D721Med (cell line): Measurements from ENCODE around the gene BMERB1.
"Not testable (repeated sequence)": the region's sequence is repeated elsewhere in the genome, so short reads cannot be mapped to it uniquely, and the experiment has no call there.

ENCODE experiments used
- DNase-seq: peaks from one replicate; pipeline ENCODE4 v3.0.0; 2011; ENCODE audit warnings: low spot score; ENCODE audit not compliant: insufficient read length
- FAIRE-seq: peaks from 2 replicates; lab custom pipeline; 2011; peaks lifted over from hg19 to GRCh38; lab: Jason Lieb, UNC
- CTCF ChIP-seq: IDR thresholded peaks from 2 replicates; pipeline ENCODE4 v1.5.1; 2012; ENCODE audit warnings: mild to moderate bottlenecking, control low read depth; ENCODE audit not compliant: insufficient read depth; ENCODE audit errors: missing control alignments

BMERB1 gene

DNA sequence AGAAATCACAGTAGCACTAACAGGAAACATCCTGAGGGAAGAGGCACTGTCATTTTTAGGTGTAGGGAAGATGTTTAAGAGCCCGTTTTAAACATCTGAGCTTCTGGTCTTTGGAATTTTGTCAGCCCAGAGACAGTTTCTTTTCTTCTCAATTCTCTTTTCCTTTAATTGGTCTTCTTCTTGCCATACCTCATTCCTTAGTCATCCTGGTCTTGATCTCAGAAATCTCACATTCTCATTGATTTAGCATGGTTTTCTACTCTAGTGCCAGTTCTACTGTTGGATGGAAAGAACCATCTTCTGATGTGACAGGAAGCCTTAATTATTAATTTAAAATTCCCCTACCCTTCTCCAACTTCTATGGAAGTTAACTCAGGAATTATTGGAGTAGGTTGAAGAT is 25.4 kb downstream of the BMERB1 start:
- FAIRE-seq, result no peak
- TF ChIP-seq CTCF, result no peak
- no peak for DNase-seq

DNA sequence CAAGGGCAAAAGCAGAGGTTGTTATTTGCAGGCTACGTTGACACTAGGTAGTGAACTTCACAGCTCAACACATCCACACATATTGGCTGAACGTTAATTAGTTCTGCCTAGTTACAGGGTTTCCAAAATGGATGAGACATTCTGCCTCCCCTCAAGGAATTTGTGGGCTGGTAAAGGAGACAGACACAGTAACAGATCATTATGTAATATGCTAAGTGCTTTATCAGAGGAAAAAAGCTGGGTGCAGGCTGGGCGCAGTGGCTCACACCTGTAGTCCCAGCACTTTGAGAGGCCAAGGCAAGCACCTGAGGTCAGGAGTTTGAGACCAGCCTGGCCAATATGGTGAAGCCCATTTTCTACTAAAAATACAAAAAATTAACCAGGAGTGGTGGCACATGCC is 26.2 kb downstream of the BMERB1 start:
- no peak for FAIRE-seq
- no peak for TF ChIP-seq CTCF
- no peak for DNase-seq

- DNase-seq, result no peak
- FAIRE-seq, result no peak
- TF ChIP-seq CTCF, result no peak
Measured at GRCh38 chr16:15461376-15461775, 27.0 kb downstream of the BMERB1 start.

DNA sequence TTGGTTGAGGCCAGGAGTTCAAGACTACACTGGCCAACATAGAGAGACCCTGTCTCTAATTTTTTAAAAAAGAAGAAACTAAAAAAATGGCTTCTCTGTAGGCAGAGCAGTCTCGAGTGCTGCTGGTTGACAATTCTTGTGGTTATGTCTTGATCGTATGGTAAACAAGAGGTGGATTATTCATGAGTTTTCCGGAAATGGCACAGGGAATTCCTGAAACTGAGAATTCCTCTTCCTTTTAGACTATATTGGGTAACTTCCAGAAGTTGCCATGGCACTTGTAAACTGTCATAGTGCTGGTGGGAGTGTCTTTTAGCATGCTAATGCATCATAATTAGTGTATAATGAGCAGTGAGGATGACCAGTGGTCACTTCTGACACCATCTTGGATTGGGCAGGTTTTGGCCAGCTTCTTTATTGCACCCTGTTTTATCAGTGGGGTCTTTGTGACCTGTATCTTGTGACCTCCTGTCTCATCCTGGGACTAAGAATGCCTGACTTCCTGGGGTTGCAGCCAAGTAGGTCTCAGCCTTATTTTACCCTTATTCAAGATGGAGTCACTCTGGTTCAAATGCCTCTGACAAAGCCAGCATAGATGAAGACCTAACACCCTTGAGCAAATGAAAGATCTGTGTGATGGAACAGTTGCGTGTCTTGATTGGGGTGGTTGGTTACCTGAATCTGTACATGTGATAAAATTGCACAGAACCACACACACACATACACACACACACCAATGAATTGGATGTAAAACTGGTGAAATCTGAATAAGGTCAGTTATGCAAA is 30.2 kb downstream of the BMERB1 start:
- FAIRE-seq, result no peak
- TF ChIP-seq CTCF, result no peak
- DNase-seq, result no peak

- FAIRE-seq (no peak), DNase-seq (no peak)
- TF ChIP-seq CTCF, result no peak
Measured at GRCh38 chr16:15466131-15466530, 31.7 kb downstream of the BMERB1 start.

DNA sequence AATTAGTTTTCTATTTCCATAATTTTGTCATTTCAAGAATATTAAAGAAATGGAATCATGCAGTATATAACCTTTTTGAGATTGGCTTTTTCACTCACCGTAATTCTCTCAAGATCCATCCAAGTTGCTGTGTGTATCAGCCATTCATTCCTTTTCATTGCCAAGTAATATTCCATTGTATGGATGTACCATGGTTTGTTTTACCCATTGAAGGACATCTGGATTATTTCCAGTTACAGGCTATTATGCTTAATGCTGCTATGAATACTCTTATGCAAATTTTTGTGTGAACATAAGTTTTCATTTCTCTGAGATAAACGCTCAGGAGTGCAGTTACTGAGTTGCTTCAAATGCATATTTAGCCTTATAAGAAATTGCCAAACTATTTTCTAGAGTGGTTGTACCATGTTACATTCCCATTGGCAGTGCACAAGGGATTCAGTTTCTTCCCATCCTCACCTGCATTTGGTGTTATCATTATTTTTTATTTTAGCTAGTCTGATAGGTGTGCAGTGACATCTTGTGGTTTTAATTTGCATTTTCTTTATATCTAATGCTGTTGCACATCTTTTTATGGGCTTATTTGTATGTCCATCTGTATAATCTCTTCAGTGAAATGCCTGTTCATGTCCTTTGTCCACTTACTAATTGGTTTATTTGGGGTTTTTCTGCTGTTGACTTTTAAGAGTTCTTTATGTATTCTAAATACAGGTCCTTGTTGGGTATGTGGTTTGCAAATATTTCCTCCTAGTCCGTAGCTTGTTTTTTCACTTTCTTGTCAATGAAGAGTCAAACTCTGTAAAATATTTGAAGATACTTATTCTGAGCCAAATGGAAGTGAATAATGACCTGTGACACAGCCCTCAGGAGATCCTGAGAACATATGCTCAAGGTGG is 32.7 kb downstream of the BMERB1 start:
- TF ChIP-seq CTCF, result peak; percentile 43
- DNase-seq (no peak), FAIRE-seq (no peak)

DNA sequence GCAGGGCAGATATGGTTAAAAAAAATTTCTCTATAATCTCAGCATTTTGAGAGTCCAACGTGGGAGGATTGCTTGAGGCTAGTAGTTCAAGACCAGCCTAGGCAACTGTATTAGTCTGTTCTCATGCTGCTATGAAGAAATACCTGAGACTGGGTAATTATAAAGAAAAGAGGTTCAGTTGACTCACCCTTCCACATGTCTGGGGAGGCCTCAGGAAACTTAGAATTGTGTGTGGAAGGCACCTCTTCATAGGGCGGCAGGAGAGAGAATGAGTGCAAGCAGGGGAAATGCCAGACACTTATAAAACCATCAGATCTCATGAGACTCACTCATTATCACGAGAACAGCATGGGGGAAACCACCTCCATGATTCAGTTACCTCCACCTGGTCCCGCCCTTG is 42.6 kb downstream of the BMERB1 start:
- not testable (repeated sequence) for DNase-seq, FAIRE-seq
